ENCODE measurements around the gene PARN. TPM values are rescaled to one million over a fixed set of nuclear protein-coding genes. Genes with fewer than 3 reads are reported as not detected.

PARN gene
- total RNA-seq, 1 experiment from 2014 or later: 37.7 TPM

DNA sequence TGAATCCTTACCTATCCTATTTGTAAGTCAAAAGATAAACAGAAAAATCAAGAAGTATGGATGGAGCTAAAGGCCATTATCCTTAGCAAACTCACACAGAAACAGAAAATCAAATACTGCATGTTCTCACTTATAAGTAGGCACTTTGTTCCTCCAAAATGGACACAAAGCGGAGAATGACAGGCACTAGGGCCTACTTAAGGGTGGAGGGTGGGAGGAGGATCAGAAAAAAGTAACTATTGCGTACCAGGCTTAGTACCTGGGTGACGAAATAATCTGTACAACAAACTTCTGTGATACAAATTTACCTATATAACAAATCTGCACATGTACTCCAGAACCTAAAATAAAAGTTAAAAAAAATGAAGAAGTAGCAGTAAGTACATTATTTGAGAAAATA lies 164.3 kb downstream of the PARN start (continued):
- TF ChIP-seq, protein P1, sequence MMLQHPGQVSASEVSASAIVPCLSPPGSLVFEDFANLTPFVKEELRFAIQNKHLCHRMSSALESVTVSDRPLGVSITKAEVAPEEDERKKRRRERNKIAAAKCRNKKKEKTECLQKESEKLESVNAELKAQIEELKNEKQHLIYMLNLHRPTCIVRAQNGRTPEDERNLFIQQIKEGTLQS (CRISPR knock-in tag; conservative IDR thresholded peaks at IDR 0.05): no peak
- TF ChIP-seq USF2 (CRISPR knock-in tag; IDR thresholded peaks at IDR 0.05) (no peak), ZNF317 (CRISPR knock-in tag; IDR thresholded peaks at IDR 0.05; ENCODE audit: borderline replicate concordance, low read depth) (no peak), HMGA2 (CRISPR knock-in tag; IDR thresholded peaks at IDR 0.05) (no peak), EMX1 (CRISPR knock-in tag; IDR thresholded peaks at IDR 0.05) (no peak), ATF1 (CRISPR knock-in tag; IDR thresholded peaks at IDR 0.05) (no peak)
- TF ChIP-seq, protein P2, sequence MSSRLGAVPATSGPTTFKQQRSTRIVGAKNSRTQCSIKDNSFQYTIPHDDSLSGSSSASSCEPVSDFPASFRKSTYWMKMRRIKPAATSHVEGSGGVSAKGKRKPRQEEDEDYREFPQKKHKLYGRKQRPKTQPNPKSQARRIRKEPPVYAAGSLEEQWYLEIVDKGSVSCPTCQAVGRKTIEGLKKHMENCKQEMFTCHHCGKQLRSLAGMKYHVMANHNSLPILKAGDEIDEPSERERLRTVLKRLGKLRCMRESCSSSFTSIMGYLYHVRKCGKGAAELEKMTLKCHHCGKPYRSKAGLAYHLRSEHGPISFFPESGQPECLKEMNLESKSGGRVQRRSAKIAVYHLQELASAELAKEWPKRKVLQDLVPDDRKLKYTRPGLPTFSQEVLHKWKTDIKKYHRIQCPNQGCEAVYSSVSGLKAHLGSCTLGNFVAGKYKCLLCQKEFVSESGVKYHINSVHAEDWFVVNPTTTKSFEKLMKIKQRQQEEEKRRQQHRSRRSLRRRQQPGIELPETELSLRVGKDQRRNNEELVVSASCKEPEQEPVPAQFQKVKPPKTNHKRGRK (CRISPR knock-in tag; IDR thresholded peaks at IDR 0.05; ENCODE audit: borderline replicate concordance): no peak
- TF ChIP-seq, protein P3, sequence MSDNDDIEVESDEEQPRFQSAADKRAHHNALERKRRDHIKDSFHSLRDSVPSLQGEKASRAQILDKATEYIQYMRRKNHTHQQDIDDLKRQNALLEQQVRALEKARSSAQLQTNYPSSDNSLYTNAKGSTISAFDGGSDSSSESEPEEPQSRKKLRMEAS (CRISPR knock-in tag; IDR thresholded peaks at IDR 0.05): no peak

DNA sequence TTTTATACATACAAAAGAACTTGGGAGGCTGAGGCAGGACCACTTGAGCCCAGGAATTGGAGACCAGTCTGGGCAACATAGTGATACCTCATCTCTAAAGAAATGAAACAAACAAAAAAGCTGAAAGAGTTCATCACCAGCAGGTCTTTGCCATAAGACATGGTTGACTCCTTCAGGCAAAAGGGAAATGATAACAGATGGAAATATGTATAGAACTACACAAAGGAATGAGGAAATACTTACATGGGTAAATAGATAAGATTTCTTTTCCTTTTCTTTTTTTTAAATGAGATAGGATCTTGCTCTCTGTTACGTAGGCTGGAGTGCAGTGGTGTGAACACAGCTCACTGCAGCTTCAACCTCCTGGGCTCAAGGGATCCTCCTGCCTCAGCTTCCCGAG lies 165.3 kb downstream of the PARN start:
- ChIA-PET POLR2A (no interaction called here), CTCF (no interaction called here)
- DNase-seq (ENCODE audit: low spot score): no peak
- H3K36me3 Mint-ChIP-seq: peaks cover 13% of the 10 kb centered on the region
- no peak overlapping the region for H3K27ac Mint-ChIP-seq
- H3K4me1 Mint-ChIP-seq: peaks cover 10% of the 10 kb centered on the region; the same call in 1 of the 2 replicates
- no peak overlapping the region for H3K4me3 Mint-ChIP-seq
- H3K27me3 Mint-ChIP-seq (ENCODE audit: low read depth): no peaks in the 10 kb centered on the region
- H3K9me3 Mint-ChIP-seq: peaks cover 10% of the 10 kb centered on the region
- no peak for ATAC-seq
- TF ChIP-seq, protein P4, sequence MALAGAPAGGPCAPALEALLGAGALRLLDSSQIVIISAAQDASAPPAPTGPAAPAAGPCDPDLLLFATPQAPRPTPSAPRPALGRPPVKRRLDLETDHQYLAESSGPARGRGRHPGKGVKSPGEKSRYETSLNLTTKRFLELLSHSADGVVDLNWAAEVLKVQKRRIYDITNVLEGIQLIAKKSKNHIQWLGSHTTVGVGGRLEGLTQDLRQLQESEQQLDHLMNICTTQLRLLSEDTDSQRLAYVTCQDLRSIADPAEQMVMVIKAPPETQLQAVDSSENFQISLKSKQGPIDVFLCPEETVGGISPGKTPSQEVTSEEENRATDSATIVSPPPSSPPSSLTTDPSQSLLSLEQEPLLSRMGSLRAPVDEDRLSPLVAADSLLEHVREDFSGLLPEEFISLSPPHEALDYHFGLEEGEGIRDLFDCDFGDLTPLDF (CRISPR knock-in tag; IDR thresholded peaks at IDR 0.05): no peak
- TF ChIP-seq FOXK1 (CRISPR knock-in tag; IDR thresholded peaks at IDR 0.05): no peak
- TF ChIP-seq KAT7 (CRISPR knock-in tag; IDR thresholded peaks at IDR 0.05; ENCODE audit: borderline replicate concordance): no peak
- TF ChIP-seq, protein P5, sequence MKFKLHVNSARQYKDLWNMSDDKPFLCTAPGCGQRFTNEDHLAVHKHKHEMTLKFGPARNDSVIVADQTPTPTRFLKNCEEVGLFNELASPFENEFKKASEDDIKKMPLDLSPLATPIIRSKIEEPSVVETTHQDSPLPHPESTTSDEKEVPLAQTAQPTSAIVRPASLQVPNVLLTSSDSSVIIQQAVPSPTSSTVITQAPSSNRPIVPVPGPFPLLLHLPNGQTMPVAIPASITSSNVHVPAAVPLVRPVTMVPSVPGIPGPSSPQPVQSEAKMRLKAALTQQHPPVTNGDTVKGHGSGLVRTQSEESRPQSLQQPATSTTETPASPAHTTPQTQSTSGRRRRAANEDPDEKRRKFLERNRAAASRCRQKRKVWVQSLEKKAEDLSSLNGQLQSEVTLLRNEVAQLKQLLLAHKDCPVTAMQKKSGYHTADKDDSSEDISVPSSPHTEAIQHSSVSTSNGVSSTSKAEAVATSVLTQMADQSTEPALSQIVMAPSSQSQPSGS (CRISPR knock-in tag; IDR thresholded peaks at IDR 0.05; ENCODE audit: borderline replicate concordance, low read depth): no peak
- no peak for TF ChIP-seq ZNF532 (CRISPR knock-in tag; IDR thresholded peaks at IDR 0.05; ENCODE audit: borderline replicate concordance)
- TF ChIP-seq, protein P1 (CRISPR knock-in tag; conservative IDR thresholded peaks at IDR 0.05): no peak
- no peak for TF ChIP-seq PRRX2 (CRISPR knock-in tag; IDR thresholded peaks at IDR 0.05)
- TF ChIP-seq RELA (CRISPR knock-in tag; IDR thresholded peaks at IDR 0.05; ENCODE audit: borderline replicate concordance): no peak
- TF ChIP-seq ZNF263 (CRISPR knock-in tag; IDR thresholded peaks at IDR 0.05; ENCODE audit: low read depth): no peak
- TF ChIP-seq ZNF219 (CRISPR knock-in tag; IDR thresholded peaks at IDR 0.05; ENCODE audit: borderline replicate concordance): no peak
- no peak for TF ChIP-seq ZNF416 (CRISPR knock-in tag; IDR thresholded peaks at IDR 0.05)
- TF ChIP-seq, protein P6, sequence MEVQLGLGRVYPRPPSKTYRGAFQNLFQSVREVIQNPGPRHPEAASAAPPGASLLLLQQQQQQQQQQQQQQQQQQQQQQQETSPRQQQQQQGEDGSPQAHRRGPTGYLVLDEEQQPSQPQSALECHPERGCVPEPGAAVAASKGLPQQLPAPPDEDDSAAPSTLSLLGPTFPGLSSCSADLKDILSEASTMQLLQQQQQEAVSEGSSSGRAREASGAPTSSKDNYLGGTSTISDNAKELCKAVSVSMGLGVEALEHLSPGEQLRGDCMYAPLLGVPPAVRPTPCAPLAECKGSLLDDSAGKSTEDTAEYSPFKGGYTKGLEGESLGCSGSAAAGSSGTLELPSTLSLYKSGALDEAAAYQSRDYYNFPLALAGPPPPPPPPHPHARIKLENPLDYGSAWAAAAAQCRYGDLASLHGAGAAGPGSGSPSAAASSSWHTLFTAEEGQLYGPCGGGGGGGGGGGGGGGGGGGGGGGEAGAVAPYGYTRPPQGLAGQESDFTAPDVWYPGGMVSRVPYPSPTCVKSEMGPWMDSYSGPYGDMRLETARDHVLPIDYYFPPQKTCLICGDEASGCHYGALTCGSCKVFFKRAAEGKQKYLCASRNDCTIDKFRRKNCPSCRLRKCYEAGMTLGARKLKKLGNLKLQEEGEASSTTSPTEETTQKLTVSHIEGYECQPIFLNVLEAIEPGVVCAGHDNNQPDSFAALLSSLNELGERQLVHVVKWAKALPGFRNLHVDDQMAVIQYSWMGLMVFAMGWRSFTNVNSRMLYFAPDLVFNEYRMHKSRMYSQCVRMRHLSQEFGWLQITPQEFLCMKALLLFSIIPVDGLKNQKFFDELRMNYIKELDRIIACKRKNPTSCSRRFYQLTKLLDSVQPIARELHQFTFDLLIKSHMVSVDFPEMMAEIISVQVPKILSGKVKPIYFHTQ (CRISPR knock-in tag; IDR thresholded peaks at IDR 0.05): no peak
- TF ChIP-seq TEAD1 (CRISPR knock-in tag; IDR thresholded peaks at IDR 0.05): no peak
- TF ChIP-seq, protein P7, sequence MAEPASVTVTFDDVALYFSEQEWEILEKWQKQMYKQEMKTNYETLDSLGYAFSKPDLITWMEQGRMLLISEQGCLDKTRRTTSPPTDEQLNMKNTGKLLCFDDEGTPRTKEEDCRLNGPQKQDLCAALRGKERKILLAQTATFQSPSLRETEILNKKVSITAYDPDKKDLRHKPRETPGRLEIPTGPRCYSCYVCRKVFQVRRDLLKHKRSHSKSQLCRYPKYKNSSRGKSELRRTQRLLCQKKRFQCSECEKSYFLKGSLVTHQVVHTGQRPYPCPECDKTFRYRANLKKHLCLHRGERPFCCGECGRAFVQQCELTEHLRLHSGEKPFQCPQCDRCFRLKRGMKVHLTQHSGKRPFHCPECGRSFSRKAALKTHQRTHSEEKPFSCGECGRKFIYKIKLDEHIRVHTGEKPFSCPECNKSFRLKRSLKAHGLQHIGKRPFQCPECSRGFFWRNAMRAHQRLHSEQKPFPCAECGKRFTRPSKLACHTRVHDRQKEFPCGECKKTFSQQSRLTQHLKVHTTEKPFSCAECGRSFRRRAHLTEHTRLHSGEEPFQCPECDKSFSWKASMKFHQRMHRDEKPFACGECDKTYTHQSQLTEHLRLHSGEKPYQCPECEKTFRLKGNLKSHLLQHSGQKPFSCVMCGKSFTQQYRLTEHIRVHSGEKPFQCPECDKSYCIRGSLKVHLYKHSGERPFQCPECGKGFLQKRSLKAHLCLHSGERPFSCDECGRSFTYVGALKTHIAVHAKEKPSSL (CRISPR knock-in tag; conservative IDR thresholded peaks at IDR 0.05): no peak

Measured in WTC11 (cell line).